HCT116 (cell line): ENCODE measurements around the gene SDSL. TPM values are rescaled to one million over a fixed set of nuclear protein-coding genes. Genes with fewer than 3 reads are reported as not detected.
A peak's percentile ranks its signal among the peaks of the same experiment; 100 is the strongest.

Source experiments
- ATAC-seq: fragments of 200-7000 bp; cut with Tn5 transposase; 2 replicates; pipeline ENCODE4 v1.9.1; 2020; ENCODE audit warnings: mild to moderate bottlenecking, moderate library complexity
- BruUV-seq: library from RNA; stranded (reverse); fragments of 400-500 nt; replicated peaks from 2 replicates; lab custom pipeline; 2021; lab: Mats Ljungman, UMichigan
- CTCF ChIA-PET: fragments of 300-600 bp; sonication (Branson Sonifier 250); formaldehyde crosslinking; loops from one replicate; lab custom pipeline; 2021; ENCODE audit warnings: antibody characterized with exemption; lab: Charles Lee
- POLR2A ChIA-PET: fragments of 300-600, 350-600 bp; sonication (Branson Sonifier 250); formaldehyde crosslinking; loops from one replicate; lab custom pipeline; 2021; ENCODE audit warnings: antibody characterized with exemption; lab: Charles Lee
- RAD21 ChIA-PET, 2 experiments: fragments of 300-600 bp; sonication (Branson Sonifier 250); formaldehyde crosslinking; loops; one replicate each; lab custom pipeline; 2023; ENCODE audit warnings: low total read pairs in 2 of 2; ENCODE audit not compliant: uncharacterized antibody in 2 of 2, unreplicated experiment in 2 of 2, low non-redundant PET in 1 of 2; lab: Charles Lee
- DNase-seq: peaks from one replicate; pipeline ENCODE4 v3.0.0-alpha.2; 2010; ENCODE audit warnings: low read depth, low spot score
- H2AFZ ChIP-seq: fragments of 200-600 bp; shearing (Covaris generic), sonication (generic); 2 replicates; pipeline ENCODE4 v1.6.1; 2017; ENCODE audit warnings: low read depth, mixed run types, mixed read lengths, antibody characterized with exemption, low read length; ENCODE audit not compliant: poor library complexity, severe bottlenecking
- H3K27ac ChIP-seq: 2 replicates; pipeline ENCODE4 v1.5.1; 2012; ENCODE audit warnings: low read depth, low read length
- H3K27me3 ChIP-seq: fragments of 200-600 bp; sonication (generic); 2 replicates; pipeline ENCODE4 v1.6.1; 2016; ENCODE audit warnings: mixed run types, low read length, mixed read lengths; ENCODE audit not compliant: insufficient read depth
- H3K36me3 ChIP-seq, 2 experiments: fragments of 200-500 bp in 1 of 2; fragments of 200-600 bp in 1 of 2; sonication (Bioruptor generic) in 1 of 2; sonication (generic) in 1 of 2; 2 replicates each; pipeline versions ENCODE4 v1.5.1 to v1.6.1; 2014 to 2016; ENCODE audit warnings: low read length in 2 of 2, inconsistent platforms in 1 of 2, mixed read lengths in 1 of 2, mixed run types in 1 of 2; ENCODE audit not compliant: insufficient read depth in 2 of 2, control insufficient read depth in 1 of 2
- H3K4me1 ChIP-seq, 2 experiments: fragments of 200-600 bp in 1 of 2; sonication (generic) in 1 of 2; 2 replicates each; pipeline versions ENCODE4 v1.5.1 to v1.6.1; 2012 to 2017; ENCODE audit warnings: low read length in 2 of 2, inconsistent platforms in 1 of 2, mild to moderate bottlenecking in 1 of 2, mixed read lengths in 1 of 2, mixed run types in 1 of 2, moderate library complexity in 1 of 2; ENCODE audit not compliant: insufficient read depth in 2 of 2, control insufficient read depth in 1 of 2
- H3K4me2 ChIP-seq: fragments of 200-600 bp; sonication (generic); 2 replicates; pipeline ENCODE4 v1.6.1; 2017; ENCODE audit warnings: mixed run types, low read length, mixed read lengths
- H3K4me3 ChIP-seq, 2 experiments: fragments of 200-600 bp in 1 of 2; sonication (generic) in 1 of 2; replicated peaks in 1 of 2; 2 replicates each; pipeline ENCODE4 v1.5.1; 2011 to 2016; ENCODE audit warnings: low read length in 2 of 2, control low read depth in 1 of 2, low read depth in 1 of 2, mild to moderate bottlenecking in 1 of 2, mixed read lengths in 1 of 2, mixed run types in 1 of 2
- H3K79me2 ChIP-seq: fragments of 200-600 bp; sonication (generic); 2 replicates; pipeline ENCODE4 v1.6.1; 2017; ENCODE audit warnings: mild to moderate bottlenecking, mixed run types, low read length, moderate library complexity, mixed read lengths; ENCODE audit not compliant: insufficient read depth
- H3K9ac ChIP-seq: fragments of 200-600 bp; sonication (generic); 2 replicates; pipeline ENCODE4 v1.6.1; 2016; ENCODE audit warnings: low read length, mixed read lengths
- H3K9me2 ChIP-seq: fragments of 200-600 bp; sonication (generic), shearing (Covaris generic); 2 replicates; pipeline ENCODE4 v1.6.1; 2017; ENCODE audit warnings: mixed run types, mild to moderate bottlenecking, moderate library complexity; ENCODE audit not compliant: insufficient read depth
- H3K9me3 ChIP-seq, 2 experiments: fragments of 200-500 bp in 1 of 2; fragments of 200-600 bp in 1 of 2; sonication (Bioruptor generic) in 1 of 2; sonication (generic) in 1 of 2; 2 replicates each; pipeline ENCODE4 v1.6.1; 2014 to 2017; ENCODE audit warnings: low read length in 2 of 2, mixed read lengths in 2 of 2, inconsistent platforms in 1 of 2, low read depth in 1 of 2, mild to moderate bottlenecking in 1 of 2, mixed run types in 1 of 2, moderate library complexity in 1 of 2; ENCODE audit not compliant: control insufficient read depth in 1 of 2, insufficient read depth in 1 of 2
- H4K20me1 ChIP-seq: fragments of 200-600 bp; sonication (generic), shearing (Covaris generic); 2 replicates; pipeline ENCODE4 v1.6.1; 2017; ENCODE audit warnings: mixed run types, mild to moderate bottlenecking, moderate library complexity; ENCODE audit not compliant: insufficient read depth
- CTCF ChIP-seq, 3 experiments: fragments of 200-600 bp in 1 of 3; sonication (generic) in 1 of 3; IDR thresholded peaks in 2 of 3; conservative IDR thresholded peaks in 1 of 3; 2 replicates each; pipeline ENCODE4 v1.5.1; 2012 to 2017; ENCODE audit warnings: low read depth in 2 of 3, low read length in 2 of 3, antibody characterized with exemption in 1 of 3, borderline replicate concordance in 1 of 3, control low read depth in 1 of 3, mild to moderate bottlenecking in 1 of 3, mixed read lengths in 1 of 3, mixed run types in 1 of 3, moderate library complexity in 1 of 3; ENCODE audit not compliant: insufficient read depth in 1 of 3
- JUND ChIP-seq: IDR thresholded peaks from 2 replicates; pipeline ENCODE4 v1.6.1; 2012
- RAD21 ChIP-seq: IDR thresholded peaks from 2 replicates; pipeline ENCODE4 v1.6.1; 2012; ENCODE audit warnings: low read depth, mild to moderate bottlenecking
- intact Hi-C: fragments of 100-400 bp; cut with micrococcal nuclease; formaldehyde crosslinking; loops from 2 replicates; pipeline ENCODE4 v1.10.0; 2022
- total RNA-seq: library from RNA; stranded (reverse); gene quantifications from one replicate; pipeline ENCODE4 v1.2.1, GENCODE V29; 2021; ENCODE audit not compliant: unreplicated experiment

The SDSL gene
- total RNA-seq, 1 experiment from 2014 or later = 19.1 TPM

- no peaks in the 10 kb centered on the region for H3K27me3 ChIP-seq
- peak; percentile 82 for TF ChIP-seq RAD21
- TF ChIP-seq CTCF (IDR thresholded peaks at IDR 0.05 in 2 of 3, conservative IDR thresholded peaks at IDR 0.05 in 1 of 3; ENCODE audit: borderline replicate concordance in 1 of 3, insufficient read depth in 1 of 3, low read depth in 2 of 3, low read length in 2 of 3) = peak; percentile 72 to 95 (median 89)
- no peak for TF ChIP-seq JUND
- H3K79me2 ChIP-seq = peaks cover 6% of the 10 kb centered on the region; the same call in 1 of the 2 replicates
- ChIA-PET RAD21 (interaction anchor here in 1 of 2 experiments (1.2 kb wide), 1 partner anchor 90 kb away, joined by 5 read pairs; the partner anchor contains the start of gene SLC8B1), CTCF (interaction anchor here (0.6 to 1.5 kb wide), 23 partner anchors 9 to 525 kb away, joined by 3 to 16 read pairs (median 3); partner anchors contain the start of gene SLC8B1), POLR2A (interaction anchor here (0.9 kb wide), 1 partner anchor 90 kb away, joined by 4 read pairs; the partner anchor contains the start of gene SLC8B1)
- H2AFZ ChIP-seq = no peak overlapping the region
- H3K9ac ChIP-seq = no peak overlapping the region
- no peak overlapping the region for H3K4me3 ChIP-seq
- no peak overlapping the region for H3K4me2 ChIP-seq
- no peak overlapping the region for H3K27ac ChIP-seq
- BruUV-seq = no TSS peak
- ATAC-seq (peak; percentile 63), DNase-seq (no peak)
- H3K36me3 ChIP-seq = no peaks in the 10 kb centered on the region
- no peaks in the 10 kb centered on the region for H4K20me1 ChIP-seq
- H3K4me1 ChIP-seq = peaks cover 5 to 24% of the 10 kb centered on the region in 2 experiments; a peak in 3 of 4 replicates
- intact Hi-C loops = loop anchor here (2.0 kb wide), 2 partner anchors 112 to 228 kb away; no protein-coding TSS in a partner anchor
- H3K9me2 ChIP-seq = no peaks in the 10 kb centered on the region
- no peaks in the 10 kb centered on the region for H3K9me3 ChIP-seq
Measured at GRCh38 chr12:113424915-113425823, 3.0 kb downstream of the SDSL start.
